ENCODE data around the gene DOCK2. TPM values are rescaled to one million over a fixed set of nuclear protein-coding genes. Genes with fewer than 3 reads are reported as not detected.

DOCK2 gene
- total RNA-seq, 2 experiments from 2014 or later, result 161 to 205 TPM

GRCh38 chr5:170126626-170127025 is 489.6 kb downstream of the DOCK2 start:
- no peaks in the 10 kb centered on the region for H3K79me2 ChIP-seq (ENCODE audit: insufficient read depth, low read depth, low read length)

GRCh38 chr5:170131235-170131634 is 494.2 kb downstream of the DOCK2 start:
- Histone ChIP-seq H2AFZ (ENCODE audit: low read length) (no peak overlapping the region), H3K27ac (ENCODE audit: low read depth, low read length, poor library complexity, severe bottlenecking) (no peak overlapping the region), H3K4me2 (ENCODE audit: low read length) (no peak overlapping the region), H3K4me3 (ENCODE audit: low read depth, low read length, poor library complexity, severe bottlenecking) (no peak overlapping the region), H3K36me3 (ENCODE audit: insufficient read depth, low read length) (no peaks in the 10 kb centered on the region), H3K9me3 (ENCODE audit: low read length) (no peaks in the 10 kb centered on the region), H3K79me2 (ENCODE audit: insufficient read depth, low read depth, low read length) (no peaks in the 10 kb centered on the region), H4K20me1 (ENCODE audit: insufficient read depth, low read length) (no peaks in the 10 kb centered on the region), H3K4me1 (ENCODE audit: insufficient read depth, low read length, poor library complexity, severe bottlenecking) (no peaks in the 10 kb centered on the region), H3K9me2 (ENCODE audit: insufficient read depth, low read length) (no peaks in the 10 kb centered on the region)
- ChIA-PET POLR2A (interaction anchor here (1.0 to 2.0 kb wide), 2 partner anchors 8 to 12 kb away, joined by 3 to 4 read pairs; no protein-coding TSS in a partner anchor), CTCF (ENCODE audit: unreplicated experiment) (no interaction called here)
- intact Hi-C loops (cut with micrococcal nuclease; ENCODE audit: unreplicated experiment), result no loop called here
- TF ChIP-seq, protein P1, sequence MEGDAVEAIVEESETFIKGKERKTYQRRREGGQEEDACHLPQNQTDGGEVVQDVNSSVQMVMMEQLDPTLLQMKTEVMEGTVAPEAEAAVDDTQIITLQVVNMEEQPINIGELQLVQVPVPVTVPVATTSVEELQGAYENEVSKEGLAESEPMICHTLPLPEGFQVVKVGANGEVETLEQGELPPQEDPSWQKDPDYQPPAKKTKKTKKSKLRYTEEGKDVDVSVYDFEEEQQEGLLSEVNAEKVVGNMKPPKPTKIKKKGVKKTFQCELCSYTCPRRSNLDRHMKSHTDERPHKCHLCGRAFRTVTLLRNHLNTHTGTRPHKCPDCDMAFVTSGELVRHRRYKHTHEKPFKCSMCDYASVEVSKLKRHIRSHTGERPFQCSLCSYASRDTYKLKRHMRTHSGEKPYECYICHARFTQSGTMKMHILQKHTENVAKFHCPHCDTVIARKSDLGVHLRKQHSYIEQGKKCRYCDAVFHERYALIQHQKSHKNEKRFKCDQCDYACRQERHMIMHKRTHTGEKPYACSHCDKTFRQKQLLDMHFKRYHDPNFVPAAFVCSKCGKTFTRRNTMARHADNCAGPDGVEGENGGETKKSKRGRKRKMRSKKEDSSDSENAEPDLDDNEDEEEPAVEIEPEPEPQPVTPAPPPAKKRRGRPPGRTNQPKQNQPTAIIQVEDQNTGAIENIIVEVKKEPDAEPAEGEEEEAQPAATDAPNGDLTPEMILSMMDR (conservative IDR thresholded peaks at IDR 0.05; ENCODE audit: low read length), result no peak
- TF ChIP-seq EZH2phosphoT487 (IDR thresholded peaks at IDR 0.05; ENCODE audit: borderline replicate concordance, low read depth, low read length), result no peak
- no peak for DNase-seq (ENCODE audit: low spot score)
- BruUV-seq (replicated peaks), result no TSS peak

More at GRCh38 chr5:170126626-170127025, 489.6 kb downstream of the DOCK2 start:
- H3K4me1 ChIP-seq (ENCODE audit: insufficient read depth, low read length, poor library complexity, severe bottlenecking), result no peaks in the 10 kb centered on the region
- intact Hi-C loops (cut with micrococcal nuclease; ENCODE audit: unreplicated experiment), result no loop called here
- no TSS peak for BruUV-seq (replicated peaks)
- DNase-seq (ENCODE audit: low spot score), result no peak
- no peak overlapping the region for H3K4me3 ChIP-seq (ENCODE audit: low read depth, low read length, poor library complexity, severe bottlenecking)
- ChIA-PET CTCF (ENCODE audit: unreplicated experiment) (no interaction called here), POLR2A (no interaction called here)
- no peak for TF ChIP-seq EZH2phosphoT487 (IDR thresholded peaks at IDR 0.05; ENCODE audit: borderline replicate concordance, low read depth, low read length)
- TF ChIP-seq, protein P1 (conservative IDR thresholded peaks at IDR 0.05; ENCODE audit: low read length), result no peak
- no peak overlapping the region for H3K27ac ChIP-seq (ENCODE audit: low read depth, low read length, poor library complexity, severe bottlenecking)
- no peaks in the 10 kb centered on the region for H3K9me2 ChIP-seq (ENCODE audit: insufficient read depth, low read length)
- H3K9me3 ChIP-seq (ENCODE audit: low read length), result no peaks in the 10 kb centered on the region
- H4K20me1 ChIP-seq (ENCODE audit: insufficient read depth, low read length), result no peaks in the 10 kb centered on the region
- H3K36me3 ChIP-seq (ENCODE audit: insufficient read depth, low read length), result no peaks in the 10 kb centered on the region
- no peak overlapping the region for H2AFZ ChIP-seq (ENCODE audit: low read length)
- H3K4me2 ChIP-seq (ENCODE audit: low read length), result no peak overlapping the region

DNA sequence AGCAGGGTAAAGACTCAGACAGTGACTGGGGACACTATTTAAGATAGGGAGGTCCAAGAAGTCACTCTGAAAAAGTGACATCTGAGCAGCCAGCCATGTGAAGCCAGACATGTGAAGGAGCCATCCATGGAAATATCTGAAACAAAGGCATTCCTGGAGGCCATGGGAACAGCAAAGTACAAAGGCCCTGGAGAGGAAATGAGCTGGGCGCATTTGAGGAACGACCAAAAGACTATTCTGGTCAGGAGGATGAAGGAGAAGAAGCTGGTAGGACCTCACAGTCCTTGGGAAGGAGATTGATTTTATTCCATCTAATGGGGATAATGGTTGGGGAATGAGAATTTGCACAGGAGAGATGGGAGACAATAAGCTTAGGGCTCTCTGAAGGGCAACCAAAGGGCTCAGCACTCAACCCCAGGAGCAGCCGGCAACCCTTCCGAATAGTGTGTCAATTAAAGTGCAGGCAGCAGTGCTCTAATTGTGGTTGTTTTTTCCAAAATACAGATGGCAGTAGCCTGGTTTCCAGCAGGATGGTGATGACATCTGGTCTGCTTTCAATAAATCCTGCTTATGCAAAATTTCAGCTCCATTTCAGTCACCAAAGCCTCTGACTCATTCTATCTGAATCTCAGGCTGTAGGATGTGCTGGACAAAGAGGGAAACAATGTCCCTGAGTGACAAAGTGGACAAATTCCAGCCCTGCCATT is 495.3 kb downstream of the DOCK2 start:
- Histone ChIP-seq H3K4me3 (ENCODE audit: low read depth, low read length, poor library complexity, severe bottlenecking) (no peak overlapping the region), H3K4me2 (ENCODE audit: low read length) (no peak overlapping the region), H3K79me2 (ENCODE audit: insufficient read depth, low read depth, low read length) (no peaks in the 10 kb centered on the region), H3K9me3 (ENCODE audit: low read length) (no peaks in the 10 kb centered on the region), H4K20me1 (ENCODE audit: insufficient read depth, low read length) (no peaks in the 10 kb centered on the region), H3K4me1 (ENCODE audit: insufficient read depth, low read length, poor library complexity, severe bottlenecking) (no peaks in the 10 kb centered on the region), H3K9me2 (ENCODE audit: insufficient read depth, low read length) (no peaks in the 10 kb centered on the region), H2AFZ (ENCODE audit: low read length) (no peak overlapping the region), H3K36me3 (ENCODE audit: insufficient read depth, low read length) (no peaks in the 10 kb centered on the region), H3K27ac (ENCODE audit: low read depth, low read length, poor library complexity, severe bottlenecking) (no peak overlapping the region)
- ChIA-PET POLR2A (interaction anchor here (0.5 to 2.0 kb wide), 4 partner anchors 10 to 219 kb away, joined by 3 to 4 read pairs (median 3); no protein-coding TSS in a partner anchor), CTCF (ENCODE audit: unreplicated experiment) (no interaction called here)
- BruUV-seq (replicated peaks), result no TSS peak
- intact Hi-C loops (cut with micrococcal nuclease; ENCODE audit: unreplicated experiment), result no loop called here
- no peak for DNase-seq (ENCODE audit: low spot score)
- TF ChIP-seq, protein P1 (conservative IDR thresholded peaks at IDR 0.05; ENCODE audit: low read length), result no peak
- TF ChIP-seq EZH2phosphoT487 (IDR thresholded peaks at IDR 0.05; ENCODE audit: borderline replicate concordance, low read depth, low read length), result no peak

Data from OCI-LY7 (cell line).